Fibroblast of skin of right quadriceps (primary cell): ENCODE results near the gene INPP5J.
"Not testable (repeated sequence)": the region's sequence is repeated elsewhere in the genome, so short reads cannot be mapped to it uniquely, and the experiment has no call there.

ENCODE experiments used
- DNase-seq: peaks from one replicate; pipeline ENCODE4 v3.0.0-alpha.2; 2013

Gene INPP5J

GRCh38 chr22:31088233-31088986, 34.4 kb upstream of the INPP5J start:
- DNase-seq = no peak

GRCh38 chr22:31089160-31090100, 33.3 kb upstream of the INPP5J start:
- no peak for DNase-seq

GRCh38 chr22:31090217-31091085, 32.3 kb upstream of the INPP5J start:
- no peak for DNase-seq

GRCh38 chr22:31091106-31091975, 31.4 kb upstream of the INPP5J start:
- DNase-seq = no peak

- no peak for DNase-seq
These were observed 30.6 kb upstream of the INPP5J start for GRCh38 chr22:31092161-31092560.

- DNase-seq = no peak
These were observed 29.5 kb upstream of the INPP5J start for GRCh38 chr22:31093086-31093850.

GRCh38 chr22:31094021-31094551, 28.7 kb upstream of the INPP5J start:
- no peak for DNase-seq

GRCh38 chr22:31094741-31095140, 28.0 kb upstream of the INPP5J start:
- DNase-seq = no peak

- DNase-seq = no peak
These were observed 27.0 kb upstream of the INPP5J start for GRCh38 chr22:31095637-31096249.

- DNase-seq = no peak
These were observed 26.0 kb upstream of the INPP5J start for GRCh38 chr22:31096657-31097279.

- DNase-seq = not testable (repeated sequence)
These were observed 25.2 kb upstream of the INPP5J start for GRCh38 chr22:31097539-31097938.

GRCh38 chr22:31097941-31098631, 24.7 kb upstream of the INPP5J start:
- no peak for DNase-seq

GRCh38 chr22:31098632-31099110, 24.1 kb upstream of the INPP5J start:
- DNase-seq = no peak

GRCh38 chr22:31099386-31099785, 23.4 kb upstream of the INPP5J start:
- DNase-seq = no peak

GRCh38 chr22:31099841-31100761, 22.7 kb upstream of the INPP5J start:
- no peak for DNase-seq

GRCh38 chr22:31100762-31101525, 21.8 kb upstream of the INPP5J start:
- DNase-seq = no peak

GRCh38 chr22:31102441-31103081, 20.2 kb upstream of the INPP5J start:
- peak; percentile 77 for DNase-seq
